ENCODE results near the gene NFATC2.

Gene NFATC2

GRCh38 chr20:51446656-51447055 lies 95.9 kb downstream of the NFATC2 start:
- Histone ChIP-seq H3K4me1 (ENCODE audit: control insufficient read depth, low read length) (peaks cover 15% of the 10 kb centered on the region), H3K36me3 (ENCODE audit: control insufficient read depth, low read length) (peaks cover 27% of the 10 kb centered on the region), H3K9me2 (replicated peaks; ENCODE audit: control insufficient read depth, low read length) (no peaks in the 10 kb centered on the region), H3K4me3 (ENCODE audit: low read length) (no peak overlapping the region), H3K27me3 (ENCODE audit: control insufficient read depth, low read length) (no peaks in the 10 kb centered on the region), H3F3A (ENCODE audit: control insufficient read depth, insufficient read depth) (no peaks in the 10 kb centered on the region), H3K4me2 (ENCODE audit: low read length) (no peak overlapping the region), H4K20me1 (ENCODE audit: control insufficient read depth, insufficient read depth, low read depth, low read length) (no peaks in the 10 kb centered on the region), H3K79me2 (ENCODE audit: control insufficient read depth, low read length) (no peaks in the 10 kb centered on the region), H3K27ac (ENCODE audit: low read depth, low read length) (no peak overlapping the region), H3K9me3 (ENCODE audit: control insufficient read depth, insufficient read depth, low read length) (no peaks in the 10 kb centered on the region)
- TF ChIP-seq EZH2phosphoT487 (IDR thresholded peaks at IDR 0.05; ENCODE audit: borderline replicate concordance, low read length) (no peak), CTCF (IDR thresholded peaks at IDR 0.05; ENCODE audit: low read depth, low read length, poor library complexity, severe bottlenecking) (no peak)

GRCh38 chr20:51446230-51446629 lies 96.3 kb downstream of the NFATC2 start:
- no peaks in the 10 kb centered on the region for H3K27me3 ChIP-seq (ENCODE audit: control insufficient read depth, low read length)
- no peak overlapping the region for H3K4me2 ChIP-seq (ENCODE audit: low read length)
- peaks cover 29% of the 10 kb centered on the region for H3K36me3 ChIP-seq (ENCODE audit: control insufficient read depth, low read length)
- H3F3A ChIP-seq (ENCODE audit: control insufficient read depth, insufficient read depth): no peaks in the 10 kb centered on the region
- no peaks in the 10 kb centered on the region for H3K79me2 ChIP-seq (ENCODE audit: control insufficient read depth, low read length)
- H4K20me1 ChIP-seq (ENCODE audit: control insufficient read depth, insufficient read depth, low read depth, low read length): no peaks in the 10 kb centered on the region
- no peaks in the 10 kb centered on the region for H3K9me2 ChIP-seq (replicated peaks; ENCODE audit: control insufficient read depth, low read length)
- TF ChIP-seq EZH2phosphoT487 (IDR thresholded peaks at IDR 0.05; ENCODE audit: borderline replicate concordance, low read length) (no peak), CTCF (IDR thresholded peaks at IDR 0.05; ENCODE audit: low read depth, low read length, poor library complexity, severe bottlenecking) (no peak)
- H3K4me3 ChIP-seq (ENCODE audit: low read length): no peak overlapping the region
- H3K27ac ChIP-seq (ENCODE audit: low read depth, low read length): no peak overlapping the region
- H3K4me1 ChIP-seq (ENCODE audit: control insufficient read depth, low read length): peaks cover 18% of the 10 kb centered on the region
- H3K9me3 ChIP-seq (ENCODE audit: control insufficient read depth, insufficient read depth, low read length): no peaks in the 10 kb centered on the region

DNA sequence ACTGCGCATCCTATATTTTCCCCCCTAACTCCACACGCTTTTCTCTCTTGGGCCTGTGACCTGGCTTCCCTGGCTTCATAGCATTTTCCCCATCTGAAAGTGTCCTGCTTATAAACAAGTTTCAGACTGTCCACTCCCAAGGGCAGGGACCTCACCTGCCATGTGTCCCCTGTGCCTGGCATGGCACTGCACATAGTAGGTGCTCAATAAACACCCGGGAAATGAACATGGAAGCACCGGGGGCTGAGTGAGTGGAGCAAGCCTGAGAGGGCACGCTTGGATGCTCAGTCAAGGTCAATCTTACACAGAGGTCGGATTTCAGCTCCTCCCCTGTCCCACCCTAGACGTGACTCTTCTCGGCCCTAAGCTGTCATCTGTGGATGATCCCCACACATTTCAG lies 96.9 kb downstream of the NFATC2 start:
- Histone ChIP-seq H3K36me3 (ENCODE audit: control insufficient read depth, low read length) (peaks cover 29% of the 10 kb centered on the region), H4K20me1 (ENCODE audit: control insufficient read depth, insufficient read depth, low read depth, low read length) (no peaks in the 10 kb centered on the region), H3K4me1 (ENCODE audit: control insufficient read depth, low read length) (peaks cover 24% of the 10 kb centered on the region), H3K27ac (ENCODE audit: low read depth, low read length) (no peak overlapping the region), H3K9me2 (replicated peaks; ENCODE audit: control insufficient read depth, low read length) (no peaks in the 10 kb centered on the region), H3K79me2 (ENCODE audit: control insufficient read depth, low read length) (no peaks in the 10 kb centered on the region), H3K4me3 (ENCODE audit: low read length) (no peak overlapping the region), H3F3A (ENCODE audit: control insufficient read depth, insufficient read depth) (no peaks in the 10 kb centered on the region), H3K27me3 (ENCODE audit: control insufficient read depth, low read length) (no peaks in the 10 kb centered on the region), H3K4me2 (ENCODE audit: low read length) (no peak overlapping the region), H3K9me3 (ENCODE audit: control insufficient read depth, insufficient read depth, low read length) (peaks cover 3% of the 10 kb centered on the region; the same call in 1 of the 2 replicates)
- TF ChIP-seq EZH2phosphoT487 (IDR thresholded peaks at IDR 0.05; ENCODE audit: borderline replicate concordance, low read length) (no peak), CTCF (IDR thresholded peaks at IDR 0.05; ENCODE audit: low read depth, low read length, poor library complexity, severe bottlenecking) (no peak)

Data from DOHH2 (cell line).